ENCODE results near the gene RAB3IL1. TPM values are rescaled to one million over a fixed set of nuclear protein-coding genes. Genes with fewer than 3 reads are reported as not detected.
A peak's percentile ranks its signal among the peaks of the same experiment; 100 is the strongest.

Gene RAB3IL1
- total and polyA plus RNA-seq, 2 of the 13 experiments (the other 11 are each of a cell fraction or from before 2014, with no cell fraction given), result 1.2 to 2.0 TPM

DNA sequence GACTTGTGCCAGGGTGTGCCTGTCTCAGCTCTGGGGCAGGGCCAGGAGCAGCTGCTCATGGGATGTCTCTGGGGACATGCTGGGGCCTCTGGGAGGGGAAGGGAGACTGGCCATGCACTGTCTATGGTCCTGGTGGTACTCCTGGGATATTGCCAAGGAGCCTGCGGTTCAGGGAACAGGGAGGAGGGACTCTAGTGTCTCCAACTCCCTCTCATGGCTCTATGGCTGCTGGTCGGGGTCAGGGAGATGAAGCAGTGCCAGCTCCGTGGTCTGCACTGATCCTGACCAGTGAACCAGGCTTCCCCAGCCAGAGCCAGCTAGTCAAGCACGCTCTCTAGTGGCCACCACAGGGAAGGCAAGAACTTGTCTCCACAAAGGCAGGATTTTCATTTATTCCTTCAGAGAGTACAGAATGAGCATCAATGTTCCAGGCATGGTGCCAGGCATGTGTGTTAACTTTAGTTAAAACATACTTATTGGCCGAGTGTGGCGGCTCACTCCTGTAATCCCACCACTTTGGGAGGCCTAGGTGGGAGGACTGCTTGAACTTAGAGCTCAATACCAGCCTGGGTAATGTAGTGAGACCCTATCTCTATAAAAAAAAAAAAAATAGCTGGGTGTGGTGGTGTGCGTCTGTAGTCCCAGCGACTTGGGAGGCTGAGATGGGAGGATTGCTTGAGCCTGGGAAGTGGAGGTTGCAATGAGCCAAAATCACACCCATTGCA lies 30.3 kb upstream of the RAB3IL1 start (continued):
- TF ChIP-seq YEATS2 (CRISPR knock-in tag; IDR thresholded peaks at IDR 0.05; ENCODE audit: borderline replicate concordance) (0 out of 2 replicates have a peak, but pooled peaks have one; percentile 41), ZFX (CRISPR knock-in tag; IDR thresholded peaks at IDR 0.05; ENCODE audit: low read depth) (0 out of 2 replicates have a peak, but pooled peaks have one; percentile 28), FOXC1 (CRISPR knock-in tag; IDR thresholded peaks at IDR 0.05; ENCODE audit: borderline replicate concordance) (0 out of 2 replicates have a peak, but pooled peaks have one; percentile 41), RXRA (CRISPR knock-in tag; IDR thresholded peaks at IDR 0.05) (peak; percentile 28; the same call in 1 of the 2 replicates), ZMYM4 (CRISPR knock-in tag; IDR thresholded peaks at IDR 0.05) (0 out of 2 replicates have a peak, but pooled peaks have one; percentile 33), ZSCAN29 (CRISPR knock-in tag; conservative IDR thresholded peaks at IDR 0.05) (0 out of 2 replicates have a peak, but pooled peaks have one; percentile 25), GATAD1 (CRISPR knock-in tag; IDR thresholded peaks at IDR 0.05) (no peak), ZNF552 (CRISPR knock-in tag; IDR thresholded peaks at IDR 0.05; ENCODE audit: borderline replicate concordance) (no peak), HOXA5 (CRISPR knock-in tag; IDR thresholded peaks at IDR 0.05) (0 out of 2 replicates have a peak, but pooled peaks have one; percentile 42), SALL1 (CRISPR knock-in tag; IDR thresholded peaks at IDR 0.05) (peak; percentile 30; the same call in 1 of the 2 replicates), FOXO1 (CRISPR knock-in tag; IDR thresholded peaks at IDR 0.05) (peak; percentile 32; the same call in 1 of the 2 replicates), ERF (CRISPR knock-in tag; IDR thresholded peaks at IDR 0.05) (peak; percentile 79; the same call in 1 of the 2 replicates), YEATS4 (CRISPR knock-in tag; IDR thresholded peaks at IDR 0.05; ENCODE audit: borderline replicate concordance) (no peak), RXRB (CRISPR knock-in tag; IDR thresholded peaks at IDR 0.05; ENCODE audit: borderline replicate concordance) (0 out of 2 replicates have a peak, but pooled peaks have one; percentile 38)
- TF ChIP-seq, protein P1, sequence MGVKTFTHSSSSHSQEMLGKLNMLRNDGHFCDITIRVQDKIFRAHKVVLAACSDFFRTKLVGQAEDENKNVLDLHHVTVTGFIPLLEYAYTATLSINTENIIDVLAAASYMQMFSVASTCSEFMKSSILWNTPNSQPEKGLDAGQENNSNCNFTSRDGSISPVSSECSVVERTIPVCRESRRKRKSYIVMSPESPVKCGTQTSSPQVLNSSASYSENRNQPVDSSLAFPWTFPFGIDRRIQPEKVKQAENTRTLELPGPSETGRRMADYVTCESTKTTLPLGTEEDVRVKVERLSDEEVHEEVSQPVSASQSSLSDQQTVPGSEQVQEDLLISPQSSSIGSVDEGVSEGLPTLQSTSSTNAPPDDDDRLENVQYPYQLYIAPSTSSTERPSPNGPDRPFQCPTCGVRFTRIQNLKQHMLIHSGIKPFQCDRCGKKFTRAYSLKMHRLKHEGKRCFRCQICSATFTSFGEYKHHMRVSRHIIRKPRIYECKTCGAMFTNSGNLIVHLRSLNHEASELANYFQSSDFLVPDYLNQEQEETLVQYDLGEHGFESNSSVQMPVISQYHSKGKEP (CRISPR knock-in tag; IDR thresholded peaks at IDR 0.05), result no peak
- TF ChIP-seq, protein P2, sequence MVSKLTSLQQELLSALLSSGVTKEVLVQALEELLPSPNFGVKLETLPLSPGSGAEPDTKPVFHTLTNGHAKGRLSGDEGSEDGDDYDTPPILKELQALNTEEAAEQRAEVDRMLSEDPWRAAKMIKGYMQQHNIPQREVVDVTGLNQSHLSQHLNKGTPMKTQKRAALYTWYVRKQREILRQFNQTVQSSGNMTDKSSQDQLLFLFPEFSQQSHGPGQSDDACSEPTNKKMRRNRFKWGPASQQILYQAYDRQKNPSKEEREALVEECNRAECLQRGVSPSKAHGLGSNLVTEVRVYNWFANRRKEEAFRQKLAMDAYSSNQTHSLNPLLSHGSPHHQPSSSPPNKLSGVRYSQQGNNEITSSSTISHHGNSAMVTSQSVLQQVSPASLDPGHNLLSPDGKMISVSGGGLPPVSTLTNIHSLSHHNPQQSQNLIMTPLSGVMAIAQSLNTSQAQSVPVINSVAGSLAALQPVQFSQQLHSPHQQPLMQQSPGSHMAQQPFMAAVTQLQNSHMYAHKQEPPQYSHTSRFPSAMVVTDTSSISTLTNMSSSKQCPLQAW (CRISPR knock-in tag; IDR thresholded peaks at IDR 0.05), result 0 out of 2 replicates have a peak, but pooled peaks have one; percentile 39
- TF ChIP-seq, protein P3, sequence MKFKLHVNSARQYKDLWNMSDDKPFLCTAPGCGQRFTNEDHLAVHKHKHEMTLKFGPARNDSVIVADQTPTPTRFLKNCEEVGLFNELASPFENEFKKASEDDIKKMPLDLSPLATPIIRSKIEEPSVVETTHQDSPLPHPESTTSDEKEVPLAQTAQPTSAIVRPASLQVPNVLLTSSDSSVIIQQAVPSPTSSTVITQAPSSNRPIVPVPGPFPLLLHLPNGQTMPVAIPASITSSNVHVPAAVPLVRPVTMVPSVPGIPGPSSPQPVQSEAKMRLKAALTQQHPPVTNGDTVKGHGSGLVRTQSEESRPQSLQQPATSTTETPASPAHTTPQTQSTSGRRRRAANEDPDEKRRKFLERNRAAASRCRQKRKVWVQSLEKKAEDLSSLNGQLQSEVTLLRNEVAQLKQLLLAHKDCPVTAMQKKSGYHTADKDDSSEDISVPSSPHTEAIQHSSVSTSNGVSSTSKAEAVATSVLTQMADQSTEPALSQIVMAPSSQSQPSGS (CRISPR knock-in tag; IDR thresholded peaks at IDR 0.05), result peak; percentile 52; the same call in 1 of the 2 replicates
- TF ChIP-seq, protein P4, sequence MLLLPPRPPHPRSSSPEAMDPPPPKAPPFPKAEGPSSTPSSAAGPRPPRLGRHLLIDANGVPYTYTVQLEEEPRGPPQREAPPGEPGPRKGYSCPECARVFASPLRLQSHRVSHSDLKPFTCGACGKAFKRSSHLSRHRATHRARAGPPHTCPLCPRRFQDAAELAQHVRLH (CRISPR knock-in tag; IDR thresholded peaks at IDR 0.05; ENCODE audit: borderline replicate concordance, low read depth), result peak; percentile 62; the same call in 1 of the 2 replicates
- TF ChIP-seq, protein P5, sequence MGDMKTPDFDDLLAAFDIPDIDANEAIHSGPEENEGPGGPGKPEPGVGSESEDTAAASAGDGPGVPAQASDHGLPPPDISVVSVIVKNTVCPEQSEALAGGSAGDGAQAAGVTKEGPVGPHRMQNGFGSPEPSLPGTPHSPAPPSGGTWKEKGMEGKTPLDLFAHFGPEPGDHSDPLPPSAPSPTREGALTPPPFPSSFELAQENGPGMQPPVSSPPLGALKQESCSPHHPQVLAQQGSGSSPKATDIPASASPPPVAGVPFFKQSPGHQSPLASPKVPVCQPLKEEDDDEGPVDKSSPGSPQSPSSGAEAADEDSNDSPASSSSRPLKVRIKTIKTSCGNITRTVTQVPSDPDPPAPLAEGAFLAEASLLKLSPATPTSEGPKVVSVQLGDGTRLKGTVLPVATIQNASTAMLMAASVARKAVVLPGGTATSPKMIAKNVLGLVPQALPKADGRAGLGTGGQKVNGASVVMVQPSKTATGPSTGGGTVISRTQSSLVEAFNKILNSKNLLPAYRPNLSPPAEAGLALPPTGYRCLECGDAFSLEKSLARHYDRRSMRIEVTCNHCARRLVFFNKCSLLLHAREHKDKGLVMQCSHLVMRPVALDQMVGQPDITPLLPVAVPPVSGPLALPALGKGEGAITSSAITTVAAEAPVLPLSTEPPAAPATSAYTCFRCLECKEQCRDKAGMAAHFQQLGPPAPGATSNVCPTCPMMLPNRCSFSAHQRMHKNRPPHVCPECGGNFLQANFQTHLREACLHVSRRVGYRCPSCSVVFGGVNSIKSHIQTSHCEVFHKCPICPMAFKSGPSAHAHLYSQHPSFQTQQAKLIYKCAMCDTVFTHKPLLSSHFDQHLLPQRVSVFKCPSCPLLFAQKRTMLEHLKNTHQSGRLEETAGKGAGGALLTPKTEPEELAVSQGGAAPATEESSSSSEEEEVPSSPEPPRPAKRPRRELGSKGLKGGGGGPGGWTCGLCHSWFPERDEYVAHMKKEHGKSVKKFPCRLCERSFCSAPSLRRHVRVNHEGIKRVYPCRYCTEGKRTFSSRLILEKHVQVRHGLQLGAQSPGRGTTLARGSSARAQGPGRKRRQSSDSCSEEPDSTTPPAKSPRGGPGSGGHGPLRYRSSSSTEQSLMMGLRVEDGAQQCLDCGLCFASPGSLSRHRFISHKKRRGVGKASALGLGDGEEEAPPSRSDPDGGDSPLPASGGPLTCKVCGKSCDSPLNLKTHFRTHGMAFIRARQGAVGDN (CRISPR knock-in tag; IDR thresholded peaks at IDR 0.05), result peak; percentile 43
